ENCODE data around the gene NXPH1.
"Not testable (repeated sequence)": the region's sequence is repeated elsewhere in the genome, so short reads cannot be mapped to it uniquely, and the experiment has no call there.

Gene NXPH1

DNA sequence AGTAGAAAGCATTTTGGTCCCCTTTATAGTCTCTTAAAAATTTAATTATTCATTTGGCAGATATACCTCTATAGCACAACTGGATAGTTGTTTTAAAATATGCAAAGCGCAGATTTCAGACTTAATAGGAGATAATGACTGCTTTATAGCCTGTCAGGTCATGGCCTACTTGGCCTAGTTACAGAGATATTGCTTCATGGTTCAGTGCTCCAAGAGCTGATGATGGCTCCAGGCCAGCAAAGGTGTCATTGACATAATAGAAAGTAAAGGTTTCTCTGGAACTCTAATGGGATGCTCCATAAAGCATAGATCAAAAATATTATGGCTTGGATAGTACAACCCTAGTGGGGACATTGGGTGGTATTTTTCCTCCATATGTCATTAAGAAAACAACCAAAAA, 285.7 kb downstream of the NXPH1 start:
- DNase-seq (ENCODE audit: low spot score), result no peak

DNA sequence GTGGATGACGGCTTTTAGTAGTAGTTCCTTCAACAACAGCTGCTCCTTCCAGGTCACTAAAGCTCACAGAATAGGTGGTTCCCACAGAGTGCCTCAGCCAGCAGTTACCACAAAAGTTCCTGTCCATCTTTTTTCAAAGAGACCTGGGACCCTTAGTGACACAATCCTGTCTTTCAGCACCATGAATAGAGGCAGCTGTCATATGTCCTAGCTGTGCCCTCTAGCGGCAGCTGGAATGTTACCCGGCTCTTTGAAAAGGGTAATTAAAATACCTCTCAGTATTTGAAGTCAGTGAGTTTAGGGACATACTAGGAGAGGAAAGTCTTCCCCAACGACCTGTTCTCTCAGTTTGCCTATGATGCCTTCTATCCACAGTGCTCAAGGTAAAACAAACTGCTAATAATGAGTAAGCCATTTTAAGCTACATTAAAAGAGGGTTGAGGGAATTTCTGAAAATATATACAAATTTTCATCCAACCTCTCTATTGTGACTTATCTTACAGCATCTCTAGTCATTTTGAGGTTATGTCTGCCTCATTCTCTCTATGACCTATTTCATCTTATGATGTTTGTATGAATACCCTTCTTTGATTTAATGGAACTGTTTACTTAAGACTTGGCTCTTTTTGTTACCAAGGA, 290.8 kb downstream of the NXPH1 start:
- DNase-seq (ENCODE audit: low spot score), result no peak

- not testable (repeated sequence) for DNase-seq (ENCODE audit: low spot score)
Measured at GRCh38 chr7:8731756-8732155, 298.3 kb downstream of the NXPH1 start.

DNA sequence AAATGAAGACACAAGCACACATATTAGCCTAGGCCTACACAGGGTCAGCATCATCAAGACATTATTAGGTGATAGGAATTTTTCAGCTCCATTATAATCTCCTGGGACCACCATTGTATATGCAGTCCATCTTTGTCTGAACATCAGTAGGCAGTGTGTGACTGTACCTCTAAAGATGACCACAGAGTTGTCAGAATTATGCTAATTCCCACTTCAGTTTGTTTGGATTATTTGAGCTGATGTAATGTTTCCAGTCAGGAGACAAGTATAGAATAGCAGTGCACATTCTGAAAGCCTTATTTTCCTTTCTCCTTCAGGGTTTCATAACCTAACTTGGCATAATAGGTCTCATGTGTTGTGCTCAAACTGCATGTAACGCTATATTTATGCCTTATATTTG, 306.4 kb downstream of the NXPH1 start:
- DNase-seq (ENCODE audit: low spot score), result no peak

DNA sequence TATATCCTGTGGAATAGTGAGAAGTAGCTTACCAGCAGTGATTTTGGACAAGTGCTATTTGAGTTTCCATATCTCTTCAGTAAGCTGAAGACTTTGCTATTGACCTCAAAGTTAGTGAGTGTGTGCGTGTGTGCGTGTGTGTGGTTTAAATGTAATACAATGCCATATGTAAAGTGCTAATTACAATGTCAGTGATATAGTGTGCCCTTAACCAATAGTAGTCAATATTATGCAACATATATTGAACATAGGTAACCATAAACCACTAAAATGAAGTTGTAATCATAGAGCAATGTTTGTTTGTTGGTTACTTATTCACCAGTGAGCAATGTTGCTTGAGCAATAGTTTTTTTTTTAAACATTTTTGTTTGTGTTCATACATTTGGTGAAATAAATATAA, 309.4 kb downstream of the NXPH1 start:
- DNase-seq (ENCODE audit: low spot score), result no peak

GRCh38 chr7:8747338-8747737, 313.9 kb downstream of the NXPH1 start:
- DNase-seq (ENCODE audit: low spot score), result no peak

GRCh38 chr7:8751557-8752231, 318.3 kb downstream of the NXPH1 start:
- no peak for DNase-seq (ENCODE audit: low spot score)

DNA sequence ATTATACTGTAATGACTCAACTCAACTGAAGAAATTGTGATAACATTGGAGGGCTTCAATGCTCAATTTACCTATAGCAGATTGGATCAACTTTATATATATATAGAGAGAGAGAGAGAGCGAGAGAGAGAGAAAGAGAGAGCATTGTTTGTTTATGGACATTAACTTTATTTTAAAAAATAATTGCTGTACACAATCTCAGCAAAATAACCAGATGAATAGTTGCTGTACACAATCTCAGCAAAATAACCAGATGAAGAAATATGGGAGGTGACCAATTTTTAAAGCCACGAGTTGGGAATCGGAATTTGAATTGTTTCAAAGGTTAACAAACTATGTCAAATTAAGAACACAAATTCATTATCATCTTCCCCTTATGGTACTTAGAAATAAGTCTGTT, 319.9 kb downstream of the NXPH1 start:
- no peak for DNase-seq (ENCODE audit: low spot score)

DNA sequence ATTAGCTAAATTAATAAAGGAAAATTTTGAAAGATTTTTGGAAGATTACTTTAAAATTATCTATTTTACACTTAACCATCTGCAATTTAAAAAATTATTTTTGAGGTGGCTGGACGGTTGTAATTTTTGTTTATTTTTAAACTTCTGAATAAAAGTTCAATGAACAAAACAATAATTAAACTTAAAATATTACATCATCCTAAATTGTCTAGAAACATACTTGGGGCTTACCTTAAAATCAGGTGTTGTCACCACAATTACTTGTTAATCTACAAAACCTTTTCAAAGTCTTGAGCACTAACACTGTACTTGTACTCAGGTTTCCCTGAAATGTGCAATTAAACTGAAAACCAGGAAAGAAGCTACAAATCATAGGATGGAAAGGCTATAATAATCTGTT, 328.3 kb downstream of the NXPH1 start:
- DNase-seq (ENCODE audit: low spot score), result no peak

DNA sequence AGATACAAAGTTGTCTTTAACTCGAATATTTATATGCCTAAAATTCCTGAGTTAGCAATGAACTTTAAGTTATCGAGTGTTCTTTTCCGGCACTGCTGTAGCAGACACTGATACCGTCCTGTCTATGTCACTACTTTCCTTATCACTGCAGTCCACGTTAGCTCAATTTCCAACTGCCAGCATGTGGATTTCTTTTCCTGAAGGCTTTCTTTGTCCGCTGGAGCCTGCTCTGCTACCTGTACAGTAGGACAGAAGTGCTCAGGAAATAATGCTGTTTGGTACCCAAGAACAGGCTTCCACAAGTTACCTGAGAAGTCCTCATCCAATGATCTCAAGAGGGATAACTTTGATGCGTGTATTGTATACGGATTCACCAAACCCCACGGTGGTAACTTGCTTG, 329.4 kb downstream of the NXPH1 start:
- DNase-seq (ENCODE audit: low spot score), result no peak

- DNase-seq (ENCODE audit: low spot score), result no peak
Measured at GRCh38 chr7:8765374-8765773, 332.0 kb downstream of the NXPH1 start.

- DNase-seq (ENCODE audit: low spot score), result no peak
Measured at GRCh38 chr7:8773518-8773917, 340.1 kb downstream of the NXPH1 start.

DNA sequence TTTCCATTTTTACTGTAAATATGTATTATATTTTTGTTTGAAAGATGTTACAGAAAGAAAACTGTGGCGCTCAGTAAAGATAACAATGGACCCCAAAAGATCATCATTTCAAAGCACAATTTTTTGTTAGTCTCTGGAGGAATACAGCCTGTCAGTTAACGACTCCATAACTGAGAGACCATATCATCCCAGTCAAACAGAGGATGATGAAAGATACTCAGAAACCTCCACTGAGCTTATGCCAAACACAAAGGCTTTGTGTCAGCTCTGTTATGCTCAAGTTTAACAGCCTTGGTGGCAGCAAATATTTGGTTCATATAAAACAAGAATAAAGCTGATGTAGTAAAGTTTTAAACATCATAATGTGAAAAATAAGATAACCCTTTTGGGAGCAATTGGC, 345.1 kb downstream of the NXPH1 start:
- no peak for DNase-seq (ENCODE audit: low spot score)

GRCh38 chr7:8781166-8781565, 347.8 kb downstream of the NXPH1 start:
- no peak for DNase-seq (ENCODE audit: low spot score)

- no peak for DNase-seq (ENCODE audit: low spot score)
Measured at GRCh38 chr7:8783229-8783628, 349.8 kb downstream of the NXPH1 start.

DNA sequence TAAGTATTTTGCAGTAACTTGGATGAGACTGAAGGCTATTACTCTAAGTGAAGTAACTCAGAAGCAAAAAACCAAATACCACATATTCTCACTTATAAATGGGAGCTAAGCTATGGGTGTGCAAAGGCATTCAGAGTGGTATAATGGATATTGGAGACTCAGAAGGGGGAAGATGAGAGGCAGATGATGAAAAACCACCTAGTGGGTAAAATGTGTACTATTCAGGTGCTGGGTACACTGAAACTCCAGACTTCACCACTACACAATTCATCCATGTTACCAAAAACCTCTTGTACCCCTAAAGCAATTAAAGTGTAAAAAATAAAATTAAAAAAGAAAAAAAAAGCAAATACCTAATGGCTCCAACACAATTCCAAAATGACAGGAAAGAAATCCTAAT, 351.7 kb downstream of the NXPH1 start:
- no peak for DNase-seq (ENCODE audit: low spot score)

DNA sequence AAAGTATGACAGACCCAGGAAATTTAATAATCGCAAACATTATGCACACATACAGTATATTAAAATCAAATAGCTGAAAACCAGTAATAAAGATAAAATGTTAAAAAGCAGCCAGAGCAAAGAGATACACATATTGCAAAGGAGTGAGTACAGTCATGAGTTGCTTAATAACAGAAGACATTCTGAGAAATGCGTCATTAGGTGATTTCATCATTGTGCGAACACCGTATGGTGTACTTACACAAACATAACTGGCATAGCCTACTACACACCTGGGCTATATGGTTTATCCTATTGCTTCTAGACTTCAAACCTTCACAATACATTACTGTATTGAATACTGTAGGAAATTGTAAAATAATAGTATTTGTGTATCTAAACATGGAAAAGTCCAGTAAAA, 367.6 kb downstream of the NXPH1 start:
- DNase-seq (ENCODE audit: low spot score), result no peak

Data from hematopoietic multipotent progenitor cell treated with erythropoietin and hydrocortisone succinate and interleukin-3 and kit ligand, for 17 days (in vitro differentiated cells).